Hair follicle dermal papilla cell (primary cell): ENCODE results near the gene CYBC1. TPM values are rescaled to one million over a fixed set of nuclear protein-coding genes. Genes with fewer than 3 reads are reported as not detected.

Source experiments
- small RNA-seq: library from RNA; depleted of rRNA; stranded (forward); fragments of <200 nt; gene quantifications from one replicate; pipeline ENCODE3, GENCODE V24; 2012
- total RNA-seq: library from RNA; depleted of rRNA; stranded (reverse); fragments of >200 nt; gene quantifications from 2 replicates; pipeline ENCODE4 v1.2.3, GENCODE V29; 2012

CYBC1 gene
- total RNA-seq, result 58.0 and 85.3 TPM in 2 replicates

GRCh38 chr17:82450357-82451106, at the start of gene CYBC1:
Gene CYBC1, minus strand, starts transcription at chr17:82450752. Its CDS starts 1,498 bp downstream, at chr17:82449254.

DNA sequence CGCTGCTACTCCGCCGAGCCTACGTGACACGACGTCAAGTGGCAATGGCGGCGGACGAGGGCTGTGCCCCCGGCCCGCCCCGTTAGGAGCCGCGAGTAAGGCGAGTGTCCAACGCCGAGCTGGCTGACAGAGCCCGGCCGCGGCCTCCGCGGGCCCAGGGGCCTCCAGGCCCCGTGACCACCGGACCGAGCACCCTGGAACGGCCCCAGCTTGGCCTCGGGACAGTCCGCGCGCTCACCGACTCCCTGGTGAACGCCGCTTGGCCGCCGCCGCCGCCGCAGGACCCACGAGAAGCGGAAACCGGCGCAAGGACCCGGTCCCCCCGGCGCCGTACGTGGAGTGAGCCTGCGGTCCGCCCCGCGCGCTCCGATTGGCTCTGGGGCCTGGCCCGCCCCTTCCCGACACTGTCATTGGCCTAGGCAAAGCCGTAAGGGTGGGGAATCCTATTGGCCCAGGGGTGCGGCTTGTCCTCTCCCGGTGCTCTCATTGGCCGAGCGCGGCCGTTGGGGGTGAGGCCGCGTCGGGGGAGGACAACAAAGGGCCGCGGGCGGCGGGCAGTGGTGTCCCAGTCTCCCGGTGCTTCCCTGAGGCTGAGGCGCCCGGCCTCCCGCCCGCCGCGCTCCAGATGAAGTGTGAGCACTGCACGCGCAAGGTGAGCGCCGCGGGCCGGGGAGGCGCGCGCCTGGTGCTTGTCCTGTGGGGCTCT, 7.8 kb upstream of the CYBC1 start, which contains the start of gene NARF:
Gene NARF (plus strand): TSS at position 563 of the 706 bp plus-strand sequence. CDS start 63 bp downstream, at position 626.

DNA sequence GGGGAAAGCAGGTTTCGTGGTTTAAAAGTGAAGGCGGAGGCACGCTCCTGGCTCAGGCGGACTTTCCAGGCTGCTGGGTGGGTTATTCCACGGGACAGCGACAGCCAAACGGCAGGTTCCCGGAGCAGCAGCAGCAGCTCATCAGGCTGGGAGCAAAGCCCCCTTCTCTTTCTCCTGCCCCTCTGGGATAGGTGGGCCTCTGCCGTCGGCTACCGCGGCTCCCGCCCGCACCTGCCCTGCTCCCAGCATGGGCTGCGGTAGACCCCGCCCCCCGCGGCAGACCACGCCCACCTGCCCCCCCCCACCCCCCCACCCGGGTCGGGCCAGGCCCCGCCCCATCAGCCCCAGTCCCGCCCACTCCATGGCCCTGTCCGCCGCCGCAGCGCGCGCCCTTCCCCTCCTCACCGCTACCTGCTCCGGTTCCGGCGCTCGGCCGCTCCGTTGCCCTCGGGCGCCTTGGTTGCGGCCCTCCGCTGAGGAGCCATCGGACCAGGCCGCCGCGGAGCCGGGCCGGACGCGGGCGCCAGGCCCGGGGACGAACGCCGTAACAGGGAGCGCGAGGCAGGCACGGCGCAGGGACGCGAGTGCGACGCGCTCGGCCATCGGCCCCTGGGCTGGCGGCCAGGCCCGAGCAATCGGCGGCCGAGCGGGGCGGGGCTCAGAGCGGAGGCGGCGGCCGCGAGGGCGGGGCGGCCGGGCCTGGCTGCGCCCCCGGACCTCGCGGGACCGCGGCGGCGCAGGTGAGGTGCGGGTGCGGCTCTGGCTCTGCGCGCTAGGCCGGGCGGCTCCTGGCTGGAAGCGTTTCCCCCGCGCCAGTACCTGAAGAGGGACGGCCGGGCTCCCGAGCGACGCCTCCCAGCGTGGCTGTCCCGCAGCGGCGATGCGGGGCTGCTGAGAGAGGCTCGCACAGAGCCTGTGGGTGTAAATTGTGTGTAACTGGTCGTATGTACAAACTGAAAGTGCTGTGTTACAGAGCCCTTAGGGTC, 32.3 kb downstream of the CYBC1 start, which contains the start of the genes HEXD and OGFOD3:
Gene HEXD (plus strand): TSS at position 347 of the 986 bp plus-strand sequence. CDS start 1,453 bp downstream, outside the sequence.
Gene OGFOD3 (minus strand): TSS at position 586 of the 986 bp plus-strand sequence. CDS start 101 bp downstream, at position 485.

Small RNA genes within 50 kb of the gene (small RNA-seq; reads per million reads assigned to genes)
- gene RF00019, result not detected

Other genes with a start within 250 kb of the CYBC1 start
- 21.1 and 30.3 TPM in 2 replicates for gene CCDC57, start 237.9 kb downstream of the CYBC1 start, total RNA-seq
- 191 and 226 TPM in 2 replicates for gene SLC16A3, start 221.7 kb downstream of the CYBC1 start, total RNA-seq
- 58.8 and 66.0 TPM in 2 replicates for gene CSNK1D, start 177.1 kb downstream of the CYBC1 start, total RNA-seq
- gene CD7, start 133.1 kb downstream of the CYBC1 start, total RNA-seq, result 0.24 and 0.32 TPM in 2 replicates
- 101 and 151 TPM in 2 replicates for gene SECTM1, start 117.0 kb downstream of the CYBC1 start, total RNA-seq
- gene TEX19, start 91.5 kb downstream of the CYBC1 start, total RNA-seq, result not detected in 2 replicates
- gene UTS2R, start 79.0 kb downstream of the CYBC1 start, total RNA-seq, result 0.32 TPM in 1 of 2 replicates, not detected in the other
- 22.0 and 35.9 TPM in 2 replicates for gene HEXD, start 32.4 kb downstream of the CYBC1 start, total RNA-seq
- gene OGFOD3, start 32.2 kb downstream of the CYBC1 start, total RNA-seq, result 37.6 and 45.8 TPM in 2 replicates
- 33.8 and 34.9 TPM in 2 replicates for gene NARF, start 8.0 kb upstream of the CYBC1 start, total RNA-seq
- 33.3 and 46.2 TPM in 2 replicates for gene FOXK2, start 69.0 kb upstream of the CYBC1 start, total RNA-seq
- gene WDR45B, start 197.7 kb upstream of the CYBC1 start, total RNA-seq, result 74.0 and 89.1 TPM in 2 replicates
- 8.4 and 11.9 TPM in 2 replicates for gene RAB40B, start 247.9 kb upstream of the CYBC1 start, total RNA-seq